Transverse colon (tissue), 4 donors: ENCODE measurements around the gene CALHM6. TPM values are rescaled to one million over a fixed set of nuclear protein-coding genes. Genes with fewer than 3 reads are reported as not detected.

Source experiments
- DNase-seq: peaks from one replicate; pipeline ENCODE4 v3.0.0-alpha.2; 2019
- H3K27ac ChIP-seq, 4 donors: fragments of 200-600 bp; sonication (generic); 2 replicates each; pipeline ENCODE4 v1.5.1; 2016 to 2018; ENCODE audit warnings: inconsistent platforms in 4 of 4
- H3K27me3 ChIP-seq: fragments of 200-600 bp; sonication (generic); 2 replicates; pipeline ENCODE4 v1.5.1; 2017; ENCODE audit warnings: inconsistent platforms
- H3K36me3 ChIP-seq, 4 donors: fragments of 200-600 bp; sonication (generic); 2 replicates each; pipeline ENCODE4 v1.5.1; 2017 to 2019; ENCODE audit warnings: inconsistent platforms in 4 of 4
- H3K4me1 ChIP-seq, 4 donors: fragments of 200-600 bp; sonication (generic); 2 replicates each; pipeline ENCODE4 v1.5.1; 2017 to 2020; ENCODE audit warnings: inconsistent platforms in 4 of 4
- H3K4me3 ChIP-seq, 4 donors: fragments of 200-600 bp; sonication (generic); 1 replicate in 1 of 4; 2 replicates in 3 of 4; pipeline versions ENCODE4 v1.5.1 to v1.6.1; 2017 to 2019; ENCODE audit warnings: inconsistent platforms in 4 of 4
- H3K9me3 ChIP-seq, 2 donors: fragments of 200-600 bp; sonication (generic); 2 replicates each; pipeline ENCODE4 v1.5.1; 2017 to 2019; ENCODE audit warnings: inconsistent platforms in 2 of 2
- EP300 ChIP-seq: sonication (generic); formaldehyde crosslinking; IDR thresholded peaks from one replicate; pipeline ENCODE4 v1.6.1; 2017; ENCODE audit warnings: antibody characterized with exemption, low read depth
- POLR2A ChIP-seq: fragments of 450-650 bp; IDR thresholded peaks from one replicate; pipeline ENCODE4 v1.6.1; 2016; ENCODE audit warnings: antibody characterized with exemption, mild to moderate bottlenecking, moderate library complexity
- POLR2AphosphoS5 ChIP-seq, 3 donors: sonication (generic); formaldehyde crosslinking; IDR thresholded peaks; one replicate each; pipeline ENCODE4 v1.6.1; 2016; ENCODE audit warnings: antibody characterized with exemption in 3 of 3
- WGBS, 2 donors: methylation state at CpG; one replicate each; pipeline ENCODE4 v1.1.5; 2018; ENCODE audit warnings: low coverage in 1 of 2; 5-methylcytosine and 5-hydroxymethylcytosine counted together
- in situ Hi-C, 4 donors: fragments of 200-750 bp; cut with MboI; loops; one replicate each; pipeline versions ENCODE4 v1.15.0 to v1.15.1; 2017; ENCODE audit warnings: low sequenced_read_pairs in 3 of 4, low pct_ligation_motif_present in 1 of 4, low pct_unique_long_range_greater_than_20kb in 1 of 4
- intact Hi-C: fragments of 100-400 bp; cut with DNase I; formaldehyde crosslinking; loops from one replicate; pipeline ENCODE4 v1.15.1; 2023; ENCODE audit warnings: low total_unique reads
- total RNA-seq, 4 donors: library from RNA; depleted of rRNA; stranded (reverse); fragments of >200 nt; gene quantifications; one replicate each; pipeline ENCODE4 v1.1.0, GENCODE V29; 2016
- TF ChIP-seq, protein P1 (sequence below), 5 experiments: fragments of 200-600 bp in 3 of 5; fragments of 450-650 bp in 2 of 5; sonication (generic) in 3 of 5; IDR thresholded peaks; 1 replicate in 2 of 5; 2 replicates in 3 of 5; pipeline ENCODE4 v1.5.1; 2016 to 2017; ENCODE audit warnings: antibody characterized with exemption in 5 of 5, inconsistent platforms in 3 of 5, mild to moderate bottlenecking in 2 of 5, moderate library complexity in 1 of 5

Gene CALHM6
- total RNA-seq, 4 donors from 2014 or later: 3.3 to 21.7 (median 3.3) TPM; not detected in 1

DNA sequence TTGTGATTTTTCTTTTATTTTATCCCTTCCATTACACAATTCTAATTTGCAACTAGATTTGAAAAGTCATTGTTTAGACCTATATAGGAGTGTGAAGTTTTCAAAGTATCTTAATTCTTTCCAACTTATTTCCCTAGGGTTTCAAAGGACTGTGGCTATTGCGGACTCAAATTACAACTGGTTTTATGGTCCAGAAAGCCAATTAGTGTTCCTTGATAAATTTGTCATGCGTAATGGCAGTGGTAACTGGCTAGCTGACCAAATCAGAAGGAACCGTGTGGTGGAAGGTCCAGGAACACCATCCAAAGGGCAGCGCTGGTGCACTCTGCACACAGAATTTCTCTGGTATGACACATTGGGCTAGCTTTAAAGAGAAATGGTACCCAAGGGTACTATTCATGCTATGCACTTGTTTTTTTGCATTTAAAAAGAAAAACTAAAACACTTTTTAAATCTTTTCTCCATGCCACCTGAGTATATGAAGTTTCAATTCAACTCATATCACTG is 27.9 kb upstream of the CALHM6 start:
- Histone ChIP-seq H3K27me3 (no peaks in the 10 kb centered on the region), H3K9me3 (no peaks in the 10 kb centered on the region), H3K4me3 (no peak overlapping the region), H3K36me3 (no peaks in the 10 kb centered on the region), H3K27ac (no peak overlapping the region), H3K4me1 (no peaks in the 10 kb centered on the region)
- intact Hi-C loops: no loop called here
- in situ Hi-C loops: no loop called here
- DNase-seq: no peak
- TF ChIP-seq, protein P1, sequence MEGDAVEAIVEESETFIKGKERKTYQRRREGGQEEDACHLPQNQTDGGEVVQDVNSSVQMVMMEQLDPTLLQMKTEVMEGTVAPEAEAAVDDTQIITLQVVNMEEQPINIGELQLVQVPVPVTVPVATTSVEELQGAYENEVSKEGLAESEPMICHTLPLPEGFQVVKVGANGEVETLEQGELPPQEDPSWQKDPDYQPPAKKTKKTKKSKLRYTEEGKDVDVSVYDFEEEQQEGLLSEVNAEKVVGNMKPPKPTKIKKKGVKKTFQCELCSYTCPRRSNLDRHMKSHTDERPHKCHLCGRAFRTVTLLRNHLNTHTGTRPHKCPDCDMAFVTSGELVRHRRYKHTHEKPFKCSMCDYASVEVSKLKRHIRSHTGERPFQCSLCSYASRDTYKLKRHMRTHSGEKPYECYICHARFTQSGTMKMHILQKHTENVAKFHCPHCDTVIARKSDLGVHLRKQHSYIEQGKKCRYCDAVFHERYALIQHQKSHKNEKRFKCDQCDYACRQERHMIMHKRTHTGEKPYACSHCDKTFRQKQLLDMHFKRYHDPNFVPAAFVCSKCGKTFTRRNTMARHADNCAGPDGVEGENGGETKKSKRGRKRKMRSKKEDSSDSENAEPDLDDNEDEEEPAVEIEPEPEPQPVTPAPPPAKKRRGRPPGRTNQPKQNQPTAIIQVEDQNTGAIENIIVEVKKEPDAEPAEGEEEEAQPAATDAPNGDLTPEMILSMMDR (IDR thresholded peaks at IDR 0.05): no peak
- TF ChIP-seq POLR2A: no peak
- TF ChIP-seq EP300: no peak
- TF ChIP-seq POLR2AphosphoS5 (IDR thresholded peaks at IDR 0.05): no peak
- 95 to 98% methylated on average over 4 of the region's 4 CpGs for WGBS, 2 donors

DNA sequence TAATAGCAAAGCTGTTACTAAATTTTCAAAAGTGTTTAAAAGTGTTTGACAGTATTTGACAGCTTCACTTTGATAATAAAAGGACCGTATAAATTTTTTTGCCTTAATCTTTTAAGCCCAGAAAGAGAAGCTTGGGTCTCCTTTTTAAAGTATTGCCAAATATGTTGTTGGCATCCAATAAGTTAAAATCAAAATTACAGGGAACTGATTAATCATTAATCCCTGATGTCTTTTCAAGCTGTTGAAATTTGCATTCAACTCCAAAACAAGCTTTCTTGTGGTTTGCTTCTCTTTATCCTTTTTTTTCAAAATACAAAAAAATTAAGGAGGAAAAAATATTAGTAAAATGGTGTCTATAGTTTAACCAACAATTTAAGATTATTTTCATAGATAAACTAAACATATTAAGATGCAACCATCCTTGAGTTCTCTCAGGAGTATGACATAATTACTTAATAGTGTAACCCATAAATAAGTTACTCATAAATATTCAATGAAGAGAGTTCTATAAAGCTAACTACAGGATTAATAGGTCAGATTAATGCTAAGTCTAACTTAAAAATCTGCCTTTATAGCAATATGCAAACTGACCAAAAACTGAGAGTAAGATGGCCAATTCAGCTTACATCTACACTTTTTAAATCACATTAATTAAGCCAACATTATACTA is 27.0 kb upstream of the CALHM6 start:
- intact Hi-C loops: no loop called here
- 88 to 94% methylated on average over 1 of the region's 1 CpG for WGBS, 2 donors
- Histone ChIP-seq H3K36me3 (no peaks in the 10 kb centered on the region), H3K4me3 (no peak overlapping the region), H3K27me3 (no peaks in the 10 kb centered on the region), H3K4me1 (no peaks in the 10 kb centered on the region), H3K27ac (no peak overlapping the region), H3K9me3 (no peaks in the 10 kb centered on the region)
- TF ChIP-seq, protein P1 (IDR thresholded peaks at IDR 0.05): no peak
- TF ChIP-seq POLR2AphosphoS5 (IDR thresholded peaks at IDR 0.05): no peak
- no peak for TF ChIP-seq POLR2A
- TF ChIP-seq EP300: no peak
- DNase-seq: no peak
- in situ Hi-C loops: no loop called here

DNA sequence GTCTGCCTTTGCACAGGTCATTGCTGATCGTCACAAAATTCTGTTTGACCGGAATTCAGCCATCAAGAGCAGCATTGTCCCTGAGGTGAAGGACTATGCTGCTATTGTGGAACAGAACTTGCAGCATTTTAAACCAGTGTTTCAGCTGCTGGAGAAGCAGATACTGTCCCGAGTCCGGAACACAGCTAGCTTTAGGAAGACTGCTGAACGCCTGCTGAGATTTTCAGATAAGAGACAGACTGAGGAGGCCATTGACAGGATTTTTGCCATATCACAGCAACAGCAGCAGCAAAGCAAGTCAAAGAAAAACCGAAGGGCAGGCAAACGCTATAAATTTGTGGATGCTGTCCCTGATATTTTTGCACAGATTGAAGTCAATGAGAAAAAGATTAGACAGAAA is 24.6 kb upstream of the CALHM6 start:
- Histone ChIP-seq H3K27ac (no peak overlapping the region), H3K4me3 (no peak overlapping the region), H3K4me1 (no peaks in the 10 kb centered on the region), H3K36me3 (no peaks in the 10 kb centered on the region), H3K27me3 (no peaks in the 10 kb centered on the region), H3K9me3 (no peaks in the 10 kb centered on the region)
- TF ChIP-seq POLR2A (no peak), POLR2AphosphoS5 (IDR thresholded peaks at IDR 0.05) (no peak), EP300 (no peak)
- TF ChIP-seq, protein P1 (IDR thresholded peaks at IDR 0.05): no peak
- intact Hi-C loops (no loop called here), in situ Hi-C loops (no loop called here)
- WGBS, 2 donors: 93% methylated on average over 7 of the region's 7 CpGs; no CpG with 5 or more reads in 1 of the 2 donors
- DNase-seq: no peak

DNA sequence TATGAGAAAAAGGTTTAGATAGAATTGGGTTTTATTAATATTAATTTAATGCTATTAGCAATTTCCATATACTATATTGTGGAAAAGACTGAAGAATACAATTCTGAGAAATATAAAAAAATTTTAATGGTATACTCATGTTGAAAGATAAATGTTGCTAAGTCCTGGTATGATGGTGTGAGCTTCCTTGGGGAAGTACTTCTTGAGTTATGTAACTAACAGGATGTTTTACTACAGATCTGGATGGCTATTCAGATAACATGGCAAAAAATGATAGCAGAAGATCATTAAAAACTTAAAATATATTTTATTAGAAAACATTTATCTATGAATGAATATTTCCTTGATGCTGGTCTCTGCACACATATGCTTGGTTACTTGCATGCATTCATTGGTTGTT is 23.5 kb upstream of the CALHM6 start:
- DNase-seq: no peak
- no peaks in the 10 kb centered on the region for H3K36me3 ChIP-seq
- no peaks in the 10 kb centered on the region for H3K27me3 ChIP-seq
- intact Hi-C loops (no loop called here), in situ Hi-C loops (no loop called here)
- H3K4me1 ChIP-seq: no peaks in the 10 kb centered on the region
- no peak overlapping the region for H3K27ac ChIP-seq
- TF ChIP-seq, protein P1 (IDR thresholded peaks at IDR 0.05): no peak
- TF ChIP-seq EP300 (no peak), POLR2A (no peak), POLR2AphosphoS5 (IDR thresholded peaks at IDR 0.05) (no peak)
- no peaks in the 10 kb centered on the region for H3K9me3 ChIP-seq
- H3K4me3 ChIP-seq: no peak overlapping the region
